Caki2 (cell line): ENCODE measurements around the gene NPAS3. TPM values are rescaled to one million over a fixed set of nuclear protein-coding genes. Genes with fewer than 3 reads are reported as not detected.

ENCODE experiments used
- DNase-seq: peaks from one replicate; pipeline ENCODE4 v3.0.0-alpha.2; 2015; ENCODE audit warnings: low read depth
- in situ Hi-C: cut with HindIII; loops from 2 replicates; pipeline ENCODE4 v1.10.0; 2016; ENCODE audit warnings: low sequenced_read_pairs, low pct_unique_long_range_greater_than_20kb, mixed read lengths
- total RNA-seq: library from RNA; depleted of rRNA; stranded (reverse); fragments of >200 nt; shearing (Covaris generic); gene quantifications from 2 replicates; pipeline ENCODE4 v1.2.3, GENCODE V29; 2014; ENCODE audit warnings: low replicate concordance

NPAS3 gene
- total RNA-seq, 1 experiment from 2014 or later: 8.1 TPM

DNA sequence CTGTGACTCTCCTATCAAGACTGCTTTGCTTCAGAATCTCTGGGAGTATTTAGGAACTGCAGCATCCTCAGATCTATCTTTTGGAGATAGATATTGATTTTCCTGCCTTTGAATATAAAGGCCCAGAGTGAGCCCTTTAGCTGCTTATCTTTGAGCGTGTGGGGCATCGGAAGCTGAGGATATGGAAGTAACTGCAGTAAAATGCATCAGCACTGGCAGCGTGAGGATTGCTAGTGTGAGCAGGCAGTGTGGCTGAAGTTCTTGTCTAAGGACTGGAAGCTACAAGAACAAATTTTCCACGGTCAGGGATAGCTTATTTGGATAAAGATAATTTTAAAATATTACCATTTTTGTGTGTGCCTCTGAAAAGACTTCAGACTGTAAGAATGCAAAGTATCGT is 474.7 kb downstream of the NPAS3 start:
- no peak for DNase-seq
- in situ Hi-C loops: no loop called here

DNA sequence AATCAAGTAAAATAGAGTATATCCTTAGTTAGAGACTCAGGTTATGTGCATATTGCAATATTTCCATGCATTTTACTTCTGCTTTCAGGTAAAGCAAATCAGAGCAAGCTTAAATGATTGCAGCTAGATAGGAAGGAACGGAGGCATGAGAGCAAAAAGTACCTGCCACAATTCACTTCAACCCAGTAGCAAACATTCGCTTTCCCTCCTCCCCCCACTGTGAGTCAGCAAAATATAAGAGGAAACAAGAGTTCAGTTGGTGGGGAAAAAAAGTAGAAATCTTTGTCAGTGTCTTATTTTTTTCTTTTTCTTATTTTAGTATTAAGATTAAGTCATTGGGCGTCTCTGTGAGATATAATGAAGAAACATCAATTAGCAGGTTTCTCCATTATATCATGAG is 475.4 kb downstream of the NPAS3 start:
- in situ Hi-C loops: no loop called here
- DNase-seq: peak; percentile 7

DNA sequence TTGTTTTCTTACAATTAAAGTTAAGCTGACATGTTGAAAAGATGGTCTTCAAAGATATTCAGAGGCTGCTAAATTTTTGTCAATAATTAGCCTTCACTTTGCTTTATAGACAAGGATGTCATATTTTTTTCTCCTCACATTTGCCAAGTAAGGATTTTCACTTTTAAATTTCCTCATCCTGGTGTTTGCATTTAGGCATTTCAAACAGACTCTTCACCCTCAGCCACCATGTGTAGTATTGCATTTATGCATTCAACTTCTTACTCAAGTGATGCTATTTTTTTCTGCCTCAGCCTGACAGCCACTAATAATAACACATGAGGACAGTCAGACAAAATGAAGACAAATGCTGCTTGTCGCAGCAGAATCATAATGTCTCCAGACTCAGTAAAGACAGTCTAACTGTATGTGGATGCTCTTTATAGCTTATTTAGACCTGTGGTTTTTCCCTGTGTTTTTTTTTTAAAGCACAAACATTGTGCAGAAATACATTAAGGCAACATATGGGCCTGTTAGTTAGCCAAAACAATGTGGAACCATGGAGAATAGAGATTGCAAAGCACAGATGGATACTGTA is 481.5 kb downstream of the NPAS3 start:
- DNase-seq: no peak
- in situ Hi-C loops: no loop called here

DNA sequence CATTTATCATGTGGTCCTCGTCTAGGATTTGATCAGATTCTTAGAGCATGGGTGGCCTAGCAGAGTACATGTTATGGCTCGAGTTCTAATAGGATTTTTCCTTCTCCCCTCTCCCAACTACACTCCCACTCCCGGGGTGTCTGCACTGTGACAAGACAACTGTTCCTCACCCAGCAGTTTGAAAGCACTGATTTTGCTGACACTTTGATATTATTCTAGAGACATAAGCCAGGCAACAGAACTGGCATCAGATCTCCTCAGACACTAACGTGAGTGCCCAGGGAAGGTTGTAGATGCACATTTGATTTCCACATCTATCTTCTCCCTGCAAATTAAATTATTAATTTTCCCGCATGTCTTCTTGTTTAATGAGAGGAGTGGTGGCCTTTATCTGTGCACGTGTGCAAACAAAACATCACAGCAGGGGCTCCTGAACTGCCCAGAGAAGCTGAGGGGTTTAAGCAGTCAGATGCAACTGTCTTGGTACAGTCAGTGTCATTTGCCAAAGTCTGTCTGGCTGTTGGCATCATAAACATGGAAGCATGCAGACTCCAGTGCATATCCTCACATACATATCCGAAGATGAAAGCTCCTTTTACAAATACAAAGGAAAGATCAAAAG is 491.8 kb downstream of the NPAS3 start:
- in situ Hi-C loops: no loop called here
- no peak for DNase-seq

DNA sequence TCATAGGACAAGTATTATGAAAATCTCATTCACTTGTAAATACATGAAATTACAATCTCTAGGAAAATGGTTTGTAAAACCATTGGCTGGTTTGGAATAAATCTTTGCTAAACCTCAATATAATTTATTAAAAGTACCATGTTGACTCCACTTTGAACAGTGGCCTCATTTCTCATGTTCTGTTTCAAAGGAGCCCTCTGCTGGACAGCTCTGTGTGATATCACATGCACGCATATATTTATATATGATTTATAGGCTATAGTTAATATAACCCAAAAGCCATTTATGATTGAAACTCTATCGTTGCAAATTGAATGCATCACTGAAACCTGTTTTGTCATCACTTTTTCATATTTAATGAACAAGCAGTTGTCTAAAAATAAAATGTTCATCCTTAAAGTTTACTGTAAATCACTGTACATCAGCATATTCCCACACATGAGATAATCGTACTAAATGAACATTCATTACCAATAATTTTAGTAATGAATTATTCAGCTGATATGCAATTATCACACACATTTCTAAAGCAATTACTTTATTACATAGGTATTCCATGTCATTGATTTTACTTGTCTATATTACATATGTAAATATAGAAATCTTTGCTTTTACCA is 493.8 kb downstream of the NPAS3 start:
- no peak for DNase-seq
- in situ Hi-C loops: no loop called here

- DNase-seq: no peak
- in situ Hi-C loops: no loop called here
Measured at GRCh38 chr14:33433396-33433795, 494.7 kb downstream of the NPAS3 start.

DNA sequence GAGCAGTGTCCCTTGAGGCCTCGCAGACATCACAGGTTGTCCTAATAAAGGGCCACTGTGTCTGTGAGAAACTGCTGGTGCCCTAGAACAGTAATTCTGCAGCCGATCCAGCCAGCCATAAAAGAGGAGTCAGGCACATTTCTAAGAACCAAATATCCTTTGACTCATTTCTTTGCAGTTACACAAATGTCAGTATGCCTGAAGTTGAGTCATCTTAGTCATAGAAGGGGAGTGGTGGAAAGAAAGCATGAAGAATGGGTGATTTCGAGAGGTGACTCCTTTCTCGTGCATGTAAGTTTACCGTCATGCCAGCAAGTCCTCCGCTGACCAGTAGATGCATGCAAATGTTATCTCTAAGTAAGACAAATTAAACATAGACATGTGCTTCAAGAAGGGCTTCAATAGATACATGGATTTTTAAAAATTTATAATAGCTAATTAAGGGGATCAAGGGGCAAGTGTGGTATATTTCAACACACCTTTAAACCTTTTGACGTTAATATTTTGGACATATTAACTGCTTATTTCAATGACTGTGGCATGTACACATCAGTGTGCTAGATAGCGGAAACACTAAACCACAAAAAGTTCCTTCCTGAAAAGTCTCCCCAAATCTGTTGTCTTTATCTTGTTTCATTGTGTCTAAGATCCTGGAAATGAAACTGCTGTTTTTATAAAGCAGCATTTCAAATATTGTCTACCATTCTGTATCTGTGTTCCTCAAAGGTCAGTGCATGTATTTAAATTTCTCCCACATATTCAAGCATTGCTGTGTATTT is 497.4 kb downstream of the NPAS3 start:
- in situ Hi-C loops: no loop called here
- peak; percentile 2 for DNase-seq

GRCh38 chr14:33441633-33442032 is 503.0 kb downstream of the NPAS3 start:
- no peak for DNase-seq
- in situ Hi-C loops: no loop called here

DNA sequence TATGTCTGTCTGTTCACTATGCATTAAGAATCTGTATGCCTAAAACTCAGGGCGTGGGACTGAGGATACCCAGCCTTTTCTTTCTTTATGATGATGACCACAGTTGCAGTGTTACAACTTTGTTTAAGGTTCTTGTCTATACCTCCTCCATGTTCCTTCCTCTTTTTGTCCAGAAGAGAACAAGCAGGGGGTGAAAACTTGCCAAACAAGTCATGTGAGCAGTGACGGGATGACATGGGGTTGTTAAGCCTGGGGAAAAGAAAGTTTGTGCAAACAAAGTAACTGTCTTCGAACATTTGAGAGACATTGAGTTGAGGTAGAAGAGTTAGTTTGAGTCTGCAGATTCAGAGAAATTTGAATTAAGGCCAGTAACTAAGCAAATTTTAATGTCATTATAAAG is 505.5 kb downstream of the NPAS3 start:
- in situ Hi-C loops: no loop called here
- DNase-seq: no peak

DNA sequence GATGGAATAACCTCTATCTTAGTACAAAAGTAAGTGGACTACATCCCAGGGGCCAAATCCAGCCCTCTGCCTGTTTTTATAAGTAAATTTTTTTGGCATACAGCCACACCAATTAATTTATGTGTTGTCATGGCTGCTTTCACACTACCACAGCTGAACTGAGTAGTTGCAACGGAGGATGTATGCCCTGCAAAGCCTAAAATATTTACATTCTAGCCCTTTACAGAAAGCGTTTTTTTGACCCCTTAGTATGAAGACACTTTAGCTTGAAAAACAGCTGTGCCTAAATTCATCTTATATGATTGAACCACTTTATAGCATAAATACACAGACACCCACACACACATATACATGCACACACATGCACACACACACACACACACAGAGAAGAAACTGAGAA is 510.6 kb downstream of the NPAS3 start:
- in situ Hi-C loops: no loop called here
- no peak for DNase-seq

DNA sequence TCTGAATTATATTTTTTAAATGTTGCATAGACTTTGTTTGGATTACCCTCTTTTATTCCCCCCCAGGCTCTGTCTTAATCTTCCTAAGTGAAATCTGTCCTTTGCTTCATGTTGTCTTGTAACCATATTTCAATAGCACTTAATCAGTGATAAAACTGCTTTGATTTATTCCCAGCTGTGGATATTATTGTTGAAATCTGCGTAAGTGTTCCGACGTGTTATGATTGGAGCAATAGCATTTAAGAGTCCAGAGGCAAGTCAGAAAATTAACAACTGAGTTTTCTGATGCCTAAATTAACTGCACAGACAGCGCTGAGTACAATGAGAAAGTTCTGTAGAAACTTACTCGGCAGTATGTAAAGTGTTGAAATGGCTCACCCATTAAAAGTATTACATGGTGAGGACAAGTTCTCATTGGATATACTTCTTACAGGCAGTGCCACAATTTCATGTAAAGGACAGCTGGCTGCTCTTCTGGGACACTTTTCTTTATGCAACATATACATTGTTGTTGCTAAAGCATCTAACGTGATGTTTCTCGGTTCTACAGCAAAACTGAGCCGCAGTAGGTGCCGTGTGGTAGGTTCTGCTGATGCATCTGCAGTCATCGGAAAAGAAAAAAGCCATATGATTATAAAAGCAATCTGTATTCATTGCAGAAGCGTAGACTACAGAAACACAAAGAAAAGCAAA is 511.2 kb downstream of the NPAS3 start:
- DNase-seq: no peak
- in situ Hi-C loops: no loop called here

GRCh38 chr14:33450416-33450815 is 511.7 kb downstream of the NPAS3 start:
- in situ Hi-C loops: no loop called here
- DNase-seq: no peak

DNA sequence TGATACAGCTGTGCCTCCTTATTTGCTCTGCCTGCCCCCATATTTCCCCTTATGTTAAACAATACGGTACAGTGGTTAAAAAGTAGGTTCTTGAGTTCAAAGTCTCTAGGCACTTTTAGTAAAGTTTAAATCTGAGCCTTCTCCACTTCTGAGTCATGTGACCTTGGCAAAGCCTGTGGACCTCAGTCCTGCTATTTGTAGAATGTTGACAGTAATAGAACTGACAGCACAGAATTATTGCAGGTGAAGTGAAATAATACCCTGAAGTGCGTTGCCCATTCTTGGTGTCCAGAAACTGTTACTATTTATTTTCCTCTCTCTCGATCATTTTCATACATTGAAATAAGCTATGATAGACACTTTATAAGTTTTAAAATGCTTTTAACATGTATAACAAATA is 512.5 kb downstream of the NPAS3 start:
- in situ Hi-C loops: no loop called here
- no peak for DNase-seq

DNA sequence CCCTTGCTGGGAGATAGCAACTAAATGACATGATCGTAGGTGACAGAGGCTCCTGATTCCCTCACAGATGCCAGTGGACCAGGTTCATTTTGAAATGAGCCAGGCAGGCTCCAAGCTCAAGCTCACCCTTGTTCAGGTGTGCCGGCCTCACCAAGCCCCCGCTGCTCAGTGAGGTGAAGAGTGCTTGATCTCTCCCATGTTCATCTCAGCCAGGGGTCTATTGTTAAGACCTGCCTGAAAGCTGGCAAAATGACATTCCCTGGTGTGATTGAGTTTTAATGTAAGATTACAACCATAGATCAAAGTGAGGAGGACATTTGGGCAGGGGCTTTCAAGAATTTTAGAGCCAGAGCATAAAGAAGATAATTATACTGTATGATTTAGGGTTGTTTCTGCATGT is 514.3 kb downstream of the NPAS3 start:
- no peak for DNase-seq
- in situ Hi-C loops: no loop called here

- DNase-seq: no peak
- in situ Hi-C loops: no loop called here
Measured at GRCh38 chr14:33454022-33454595, 515.4 kb downstream of the NPAS3 start.

DNA sequence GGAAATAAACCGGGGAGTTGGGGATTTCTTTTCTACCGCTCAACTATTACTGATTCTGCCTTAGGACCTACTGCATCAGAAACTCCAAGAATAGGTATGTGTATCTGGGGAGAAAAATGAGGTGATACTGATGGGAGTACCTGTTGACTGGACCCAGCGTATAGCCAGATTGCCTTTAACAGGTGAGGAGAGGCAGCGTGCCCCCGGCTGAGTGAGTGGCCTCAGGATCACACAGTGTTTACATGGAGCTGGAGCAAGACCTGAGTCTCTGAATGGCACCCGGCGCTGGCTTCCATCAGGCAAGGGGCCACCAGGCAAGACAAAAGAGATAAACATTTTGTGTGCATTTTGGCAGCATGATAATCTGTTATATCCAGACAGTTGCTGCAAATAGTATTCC is 516.0 kb downstream of the NPAS3 start:
- DNase-seq: no peak
- in situ Hi-C loops: no loop called here

DNA sequence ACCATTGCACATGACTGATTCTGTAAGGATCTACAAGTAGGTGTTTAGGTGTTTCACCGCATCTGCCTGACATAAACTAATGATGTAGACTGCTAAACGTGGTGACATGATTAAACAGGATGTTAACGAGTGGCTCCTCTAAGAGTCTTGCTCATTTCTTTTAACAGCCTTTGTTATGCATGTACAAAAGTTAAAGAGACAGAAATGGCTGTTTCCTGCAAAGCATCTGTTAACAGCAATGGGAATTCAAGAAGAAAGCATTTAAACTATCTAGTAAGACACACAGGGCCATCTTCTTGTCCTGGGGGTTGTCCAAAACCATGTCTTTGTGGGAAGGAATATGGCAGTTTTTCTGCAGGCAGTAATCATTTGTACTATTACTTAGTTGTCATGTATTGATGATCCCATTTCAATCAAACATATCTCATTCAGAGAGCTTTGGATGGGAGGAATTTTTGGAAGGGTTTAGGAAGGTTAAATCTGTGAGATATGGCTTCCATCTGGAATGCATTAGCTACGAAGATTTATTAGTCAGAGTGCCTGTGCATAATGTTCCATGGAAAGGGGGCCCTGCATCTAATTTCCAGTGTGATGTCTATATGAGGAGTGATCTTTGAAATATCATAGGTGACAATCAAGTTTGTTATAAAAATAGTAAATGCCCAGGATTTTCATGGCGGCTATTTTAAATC is 517.1 kb downstream of the NPAS3 start:
- in situ Hi-C loops: no loop called here
- DNase-seq: no peak

GRCh38 chr14:33457021-33457420 is 518.3 kb downstream of the NPAS3 start:
- peak; percentile 5 for DNase-seq
- in situ Hi-C loops: no loop called here
